Adrenal gland (tissue), 5 donors: Measurements from ENCODE around the gene SCFD2.

Experiments
- POLR2A ChIP-seq, 2 donors: fragments of 450-650 bp; IDR thresholded peaks; one replicate each; pipeline ENCODE4 v1.6.1; 2017; ENCODE audit warnings: antibody characterized with exemption in 2 of 2, mild to moderate bottlenecking in 2 of 2, moderate library complexity in 1 of 2
- TF ChIP-seq, protein P1 (sequence below), 6 experiments: fragments of 450-650 bp in 4 of 6; fragments of 200-600 bp in 2 of 6; sonication (generic) in 1 of 6; IDR thresholded peaks; 1 replicate in 5 of 6; 2 replicates in 1 of 6; pipeline versions ENCODE4 v1.5.1 to v1.8.0; 2016 to 2021; ENCODE audit warnings: antibody characterized with exemption in 6 of 6, mild to moderate bottlenecking in 2 of 6, moderate library complexity in 1 of 6
- donor health status: DM: no; HTN: no; CAD: no.

DNA sequence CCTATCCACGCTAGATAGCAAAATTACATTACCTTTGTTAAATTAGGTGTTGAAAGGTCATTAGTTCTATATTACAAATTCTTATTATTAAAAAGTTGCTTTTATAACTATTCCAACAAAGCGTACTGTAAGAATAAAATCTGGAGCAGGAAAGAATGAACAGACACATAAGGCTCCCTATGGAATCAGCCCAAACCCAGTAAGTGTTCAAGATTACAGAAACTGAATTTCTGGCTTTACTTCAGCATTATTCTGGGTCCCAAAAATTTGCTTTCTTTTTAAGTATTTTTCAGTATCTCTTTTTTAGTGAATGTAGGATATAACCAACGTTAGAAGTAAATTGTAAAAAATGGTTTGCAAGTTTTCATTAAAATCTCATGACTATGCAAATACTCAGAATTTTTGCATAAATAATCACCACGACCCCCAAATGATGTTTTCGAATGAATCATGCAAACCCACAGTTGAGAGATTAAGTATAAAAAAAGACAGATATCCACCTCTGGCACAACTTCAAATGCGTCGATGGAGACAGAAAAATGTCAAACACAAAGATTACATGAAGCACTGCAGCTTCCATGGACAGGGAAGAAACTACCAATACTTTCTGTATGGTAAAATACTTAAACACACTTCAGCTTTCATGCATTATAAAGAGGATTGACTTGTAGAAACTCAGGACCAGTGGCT lies 265.2 kb downstream of the SCFD2 start:
- no peak for TF ChIP-seq POLR2A (IDR thresholded peaks at IDR 0.05)
- TF ChIP-seq, protein P1, sequence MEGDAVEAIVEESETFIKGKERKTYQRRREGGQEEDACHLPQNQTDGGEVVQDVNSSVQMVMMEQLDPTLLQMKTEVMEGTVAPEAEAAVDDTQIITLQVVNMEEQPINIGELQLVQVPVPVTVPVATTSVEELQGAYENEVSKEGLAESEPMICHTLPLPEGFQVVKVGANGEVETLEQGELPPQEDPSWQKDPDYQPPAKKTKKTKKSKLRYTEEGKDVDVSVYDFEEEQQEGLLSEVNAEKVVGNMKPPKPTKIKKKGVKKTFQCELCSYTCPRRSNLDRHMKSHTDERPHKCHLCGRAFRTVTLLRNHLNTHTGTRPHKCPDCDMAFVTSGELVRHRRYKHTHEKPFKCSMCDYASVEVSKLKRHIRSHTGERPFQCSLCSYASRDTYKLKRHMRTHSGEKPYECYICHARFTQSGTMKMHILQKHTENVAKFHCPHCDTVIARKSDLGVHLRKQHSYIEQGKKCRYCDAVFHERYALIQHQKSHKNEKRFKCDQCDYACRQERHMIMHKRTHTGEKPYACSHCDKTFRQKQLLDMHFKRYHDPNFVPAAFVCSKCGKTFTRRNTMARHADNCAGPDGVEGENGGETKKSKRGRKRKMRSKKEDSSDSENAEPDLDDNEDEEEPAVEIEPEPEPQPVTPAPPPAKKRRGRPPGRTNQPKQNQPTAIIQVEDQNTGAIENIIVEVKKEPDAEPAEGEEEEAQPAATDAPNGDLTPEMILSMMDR (IDR thresholded peaks at IDR 0.05): no peak
